ENCODE measurements around the gene IPO4.

DNA sequence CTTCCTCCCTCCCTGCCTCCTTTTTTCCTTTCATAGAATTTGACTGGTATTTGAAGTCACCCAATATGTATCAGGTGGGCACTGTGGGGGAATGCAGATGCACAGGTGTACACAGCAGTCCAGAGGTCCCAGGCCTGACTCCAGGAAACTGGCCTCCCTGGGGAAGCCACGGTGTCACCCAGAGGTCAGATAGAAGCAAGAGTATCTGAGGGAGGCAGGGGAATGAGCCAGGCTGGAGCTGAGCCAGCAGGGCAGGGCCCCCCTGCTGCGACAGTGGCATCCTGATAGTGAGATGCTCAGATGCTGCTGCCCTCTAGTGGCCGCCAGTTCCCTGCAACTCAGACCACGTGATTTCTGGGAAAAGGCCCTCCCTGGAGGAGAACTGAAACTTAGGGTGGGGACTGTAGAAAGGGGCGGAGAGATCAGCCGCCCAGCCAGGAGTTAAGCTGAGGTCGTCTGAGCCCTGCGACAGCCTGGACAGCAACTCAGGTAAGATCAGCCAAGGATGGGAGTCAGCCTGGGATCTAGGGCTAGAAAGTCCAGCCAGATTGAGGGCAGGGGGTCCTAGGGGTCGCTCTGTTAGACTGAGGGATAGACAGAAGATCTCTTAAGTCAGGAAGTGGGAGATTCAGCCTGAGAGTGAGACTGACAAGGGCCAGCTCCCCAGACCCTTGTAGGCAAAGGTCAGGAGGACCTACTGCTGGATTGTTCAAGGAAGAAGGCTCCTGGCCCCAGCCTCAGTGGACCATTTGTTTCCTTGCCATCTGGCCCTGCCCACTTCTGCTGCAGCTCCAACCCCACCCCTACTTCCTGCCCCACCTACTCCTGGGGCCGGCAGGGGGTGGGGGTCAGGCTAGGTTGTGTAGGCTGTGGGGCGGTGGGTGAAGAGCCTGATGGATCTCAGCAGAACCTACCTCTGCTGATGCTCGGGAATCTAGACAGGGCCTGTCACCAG lies 27.5 kb downstream of the IPO4 start, which contains the start of gene IRF9:
- TF ChIP-seq, protein P1, sequence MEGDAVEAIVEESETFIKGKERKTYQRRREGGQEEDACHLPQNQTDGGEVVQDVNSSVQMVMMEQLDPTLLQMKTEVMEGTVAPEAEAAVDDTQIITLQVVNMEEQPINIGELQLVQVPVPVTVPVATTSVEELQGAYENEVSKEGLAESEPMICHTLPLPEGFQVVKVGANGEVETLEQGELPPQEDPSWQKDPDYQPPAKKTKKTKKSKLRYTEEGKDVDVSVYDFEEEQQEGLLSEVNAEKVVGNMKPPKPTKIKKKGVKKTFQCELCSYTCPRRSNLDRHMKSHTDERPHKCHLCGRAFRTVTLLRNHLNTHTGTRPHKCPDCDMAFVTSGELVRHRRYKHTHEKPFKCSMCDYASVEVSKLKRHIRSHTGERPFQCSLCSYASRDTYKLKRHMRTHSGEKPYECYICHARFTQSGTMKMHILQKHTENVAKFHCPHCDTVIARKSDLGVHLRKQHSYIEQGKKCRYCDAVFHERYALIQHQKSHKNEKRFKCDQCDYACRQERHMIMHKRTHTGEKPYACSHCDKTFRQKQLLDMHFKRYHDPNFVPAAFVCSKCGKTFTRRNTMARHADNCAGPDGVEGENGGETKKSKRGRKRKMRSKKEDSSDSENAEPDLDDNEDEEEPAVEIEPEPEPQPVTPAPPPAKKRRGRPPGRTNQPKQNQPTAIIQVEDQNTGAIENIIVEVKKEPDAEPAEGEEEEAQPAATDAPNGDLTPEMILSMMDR (conservative IDR thresholded peaks at IDR 0.05; ENCODE audit: low read depth, low read length): peak; percentile 99
- TF ChIP-seq EZH2 (IDR thresholded peaks at IDR 0.05; ENCODE audit: borderline replicate concordance, low read depth, low read length, poor library complexity, severe bottlenecking): no peak
